HT1080 (cell line): Measurements from ENCODE around the gene GAS2. TPM values are rescaled to one million over a fixed set of nuclear protein-coding genes. Genes with fewer than 3 reads are reported as not detected.

Experiments used
- DNase-seq: peaks from one replicate; pipeline ENCODE4 v3.0.0-alpha.2; 2015; ENCODE audit warnings: low read depth
- total RNA-seq: library from RNA; depleted of rRNA; stranded (reverse); fragments of >200 nt; shearing (Covaris generic); gene quantifications from 2 replicates; pipeline ENCODE4 v1.2.3, GENCODE V29; 2014

Gene GAS2
- total RNA-seq, 1 experiment from 2014 or later, result 0.82 TPM

DNA sequence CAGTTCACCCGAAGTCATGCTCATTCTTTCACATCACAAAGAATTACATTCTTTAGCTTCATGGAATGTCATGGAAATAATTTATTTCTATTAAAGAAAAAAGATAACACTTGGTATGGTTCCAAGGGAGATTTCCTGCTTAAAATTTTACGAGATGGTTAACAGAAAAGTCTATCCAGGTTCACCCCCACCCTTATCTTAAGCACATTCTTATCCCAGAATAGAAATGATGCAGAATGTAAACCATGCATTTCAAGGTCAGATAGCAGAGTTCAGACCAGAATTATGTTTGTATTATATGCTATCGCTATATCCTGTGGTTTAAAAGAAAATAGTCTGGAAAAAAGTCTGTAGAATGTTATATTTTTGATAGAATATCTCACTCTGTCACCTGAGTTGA, 58.7 kb downstream of the GAS2 start:
- DNase-seq, result no peak

DNA sequence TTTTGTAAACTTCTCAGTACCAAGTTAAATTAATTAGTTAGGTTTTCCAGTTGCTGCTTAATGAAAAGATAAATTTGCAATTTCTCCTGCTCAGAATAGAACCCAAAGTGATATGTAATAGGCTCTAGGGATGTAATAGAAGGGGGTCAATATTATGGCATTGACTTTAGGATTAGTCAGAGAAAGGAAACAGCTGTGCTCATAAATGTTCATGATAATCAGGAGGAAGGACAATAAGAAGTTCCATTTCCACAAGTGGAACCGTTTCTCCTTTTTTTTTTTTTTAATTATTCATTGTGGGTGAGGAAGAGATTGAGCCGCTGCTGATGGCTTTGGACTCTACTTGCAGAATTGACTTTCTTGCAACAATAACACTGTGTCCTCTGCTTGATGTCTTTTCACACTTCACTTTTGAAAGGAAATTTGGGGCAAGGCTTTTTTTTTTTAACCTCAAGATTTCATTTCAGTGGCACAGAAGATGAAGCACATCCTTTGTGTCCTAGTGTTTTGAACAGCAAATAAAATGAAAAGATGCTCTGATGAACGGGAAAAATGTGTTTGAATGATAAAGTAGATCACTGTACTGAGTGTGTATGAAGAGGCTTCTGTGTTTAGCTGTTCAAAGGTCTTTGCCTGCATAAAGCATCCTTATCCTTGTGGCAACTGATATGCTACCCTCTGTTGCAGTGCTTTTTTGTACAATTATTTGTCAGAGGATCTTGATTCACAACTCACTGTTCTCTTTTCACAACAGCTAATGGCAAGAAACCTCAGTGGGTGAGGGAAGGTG, 62.4 kb downstream of the GAS2 start:
- DNase-seq, result peak; percentile 16

DNA sequence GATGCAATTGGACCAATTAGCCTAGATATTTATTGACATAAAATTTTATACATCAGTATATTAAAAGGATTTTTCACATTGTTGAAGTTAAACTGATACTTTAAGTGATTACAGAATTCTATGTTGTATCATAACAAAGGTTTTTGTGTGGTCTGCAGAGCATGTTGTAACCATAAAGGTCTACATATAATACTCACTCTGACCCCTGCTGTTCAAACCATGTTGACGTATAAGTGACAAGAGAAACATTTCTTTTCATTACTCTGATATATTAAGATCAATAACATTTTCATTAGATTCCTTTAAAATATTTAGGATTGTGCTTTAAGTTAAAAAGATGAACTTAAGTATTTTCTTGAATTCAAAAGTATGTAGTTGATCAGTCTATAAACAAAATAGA, 63.9 kb downstream of the GAS2 start:
- no peak for DNase-seq

DNA sequence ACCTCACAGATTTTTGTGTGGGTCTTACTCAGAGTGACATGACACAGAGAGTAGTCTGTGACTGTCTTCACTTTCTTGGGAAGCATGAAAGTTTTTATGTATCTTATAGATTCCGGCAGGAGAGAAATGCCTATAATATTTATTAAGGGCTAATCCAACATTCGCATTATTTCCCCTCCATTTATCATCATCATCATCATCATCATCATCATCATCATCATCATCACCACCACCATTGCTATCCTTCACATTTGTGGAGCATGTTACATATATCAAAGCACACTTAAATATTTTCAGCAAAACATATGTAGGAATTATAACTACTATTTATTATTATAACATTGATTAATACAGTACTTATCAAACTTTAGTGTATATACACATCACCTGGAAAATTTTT, 66.2 kb downstream of the GAS2 start:
- no peak for DNase-seq

DNA sequence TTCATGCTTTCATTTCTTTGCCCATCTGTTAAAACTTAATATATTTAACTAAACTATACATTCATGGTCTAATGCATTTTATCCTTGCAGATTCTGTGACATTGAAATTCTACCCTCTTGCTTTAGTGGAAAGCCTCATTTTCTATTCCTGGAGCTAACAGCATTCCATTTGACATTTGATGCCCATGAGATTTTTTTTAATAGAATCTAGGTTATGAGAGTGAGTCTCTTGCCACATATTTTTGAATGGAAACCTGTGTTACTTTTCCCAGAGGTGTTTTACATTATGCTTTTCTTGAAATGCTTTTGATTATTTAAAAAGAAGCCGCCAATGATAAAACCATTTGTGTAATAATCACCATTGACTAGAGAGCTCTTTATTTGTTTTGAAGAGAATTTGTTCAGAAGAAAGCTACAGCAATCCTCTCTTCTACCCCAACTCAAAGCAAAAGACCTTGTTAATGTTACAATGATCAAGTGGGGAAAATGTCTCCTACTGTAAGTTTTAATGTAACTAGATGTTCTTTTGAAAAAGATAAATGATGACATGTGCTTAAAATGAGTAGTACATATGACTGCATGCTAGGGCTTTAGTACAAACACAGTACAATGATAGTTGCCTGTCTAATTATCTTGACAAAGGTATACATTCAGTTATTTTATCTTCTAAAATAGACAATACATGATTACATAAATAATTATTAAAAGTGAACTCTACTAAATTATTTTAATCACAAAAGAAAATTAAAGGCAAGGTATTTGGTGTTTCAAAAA, 67.3 kb downstream of the GAS2 start:
- no peak for DNase-seq

DNA sequence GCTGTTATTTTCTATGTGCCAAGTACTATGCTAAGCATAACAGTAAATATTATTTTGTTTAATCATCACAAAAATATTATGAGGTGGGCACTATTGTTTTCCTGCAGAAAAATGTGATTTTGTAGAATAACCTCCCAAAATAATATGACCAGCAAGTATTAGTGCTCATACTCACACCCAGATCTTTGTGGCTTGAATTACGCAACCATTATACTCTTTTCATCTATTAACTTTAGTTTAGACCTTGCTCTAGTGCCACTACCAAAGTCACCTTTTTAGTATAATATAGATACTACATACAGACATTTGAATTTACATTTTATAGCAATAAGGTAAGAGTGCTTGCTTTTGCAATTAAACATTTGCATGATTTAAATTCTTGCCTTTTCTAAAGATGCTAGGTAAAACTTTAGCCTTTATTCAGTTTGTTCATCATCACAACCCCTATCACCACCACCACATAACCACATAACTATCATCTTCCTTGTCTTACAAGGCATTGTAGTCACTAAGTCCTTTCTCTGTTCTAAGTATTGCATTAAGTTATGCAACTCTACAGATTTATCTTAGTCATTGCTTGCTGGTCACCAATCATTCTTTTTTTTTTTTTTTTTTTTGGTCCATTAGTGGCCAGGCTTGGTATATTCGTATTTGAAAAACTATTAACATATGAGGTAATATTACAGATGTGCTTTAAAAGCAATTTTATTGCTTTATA, 68.4 kb downstream of the GAS2 start:
- DNase-seq, result peak; percentile 45

DNA sequence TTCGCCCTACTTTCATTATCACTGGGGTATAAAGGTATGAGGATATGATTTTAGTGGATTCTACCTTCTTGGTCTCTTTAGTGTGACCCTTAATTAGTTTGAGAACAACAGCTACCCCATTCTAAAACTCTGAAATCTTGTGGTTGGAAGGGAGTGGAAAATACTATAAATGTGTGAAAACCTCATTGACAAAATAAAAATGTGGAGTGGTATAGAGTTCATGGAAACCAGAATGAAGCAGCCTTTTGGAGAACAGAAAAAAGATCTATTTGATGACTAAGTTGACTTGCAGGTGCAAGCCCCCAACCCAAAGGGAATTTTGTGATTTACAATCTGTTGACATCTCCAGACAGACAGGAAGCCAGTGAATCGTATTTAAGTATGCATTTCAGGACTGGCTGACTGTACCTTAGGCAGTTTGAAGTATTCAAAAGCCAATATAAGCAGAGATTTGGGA, 75.8 kb downstream of the GAS2 start:
- DNase-seq, result no peak

DNA sequence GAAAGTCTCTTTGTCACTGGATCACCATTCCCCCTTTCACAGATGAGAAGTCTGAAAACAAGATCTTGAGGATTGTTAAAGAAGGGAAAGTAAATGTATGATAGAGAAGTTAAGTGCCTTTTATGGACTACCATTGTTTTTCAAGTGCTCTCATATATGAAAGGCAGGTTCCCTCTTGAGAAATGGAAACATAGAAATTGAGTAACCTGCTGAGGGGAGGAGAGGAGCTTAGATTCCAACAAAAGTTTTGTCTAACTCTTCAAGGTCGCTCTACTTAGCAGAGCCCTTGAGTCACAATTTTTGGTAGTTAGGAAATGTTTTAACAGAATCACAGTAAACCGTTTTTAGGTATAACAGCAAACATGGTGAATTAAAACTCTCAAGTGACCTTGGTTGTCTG, 83.1 kb downstream of the GAS2 start:
- DNase-seq, result no peak

DNA sequence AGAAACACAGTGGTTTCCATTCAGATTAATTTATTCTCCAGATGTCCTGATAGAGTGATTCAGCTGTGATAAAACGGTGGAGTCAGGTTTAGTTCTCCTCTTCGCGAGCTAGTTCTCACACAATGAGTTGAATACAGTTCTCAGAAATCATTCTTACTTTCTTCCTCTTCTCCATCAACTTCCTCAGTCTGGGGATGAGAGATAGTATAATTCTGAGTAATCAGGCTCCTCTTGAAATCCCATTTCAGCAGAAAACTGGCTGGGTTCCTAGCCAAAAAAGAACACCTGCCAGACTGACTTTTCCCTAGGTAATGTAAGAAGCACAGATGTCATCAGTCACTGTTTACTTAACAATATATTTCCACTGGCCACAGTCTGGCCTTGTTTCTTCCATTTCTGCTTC, 86.5 kb downstream of the GAS2 start:
- no peak for DNase-seq

DNA sequence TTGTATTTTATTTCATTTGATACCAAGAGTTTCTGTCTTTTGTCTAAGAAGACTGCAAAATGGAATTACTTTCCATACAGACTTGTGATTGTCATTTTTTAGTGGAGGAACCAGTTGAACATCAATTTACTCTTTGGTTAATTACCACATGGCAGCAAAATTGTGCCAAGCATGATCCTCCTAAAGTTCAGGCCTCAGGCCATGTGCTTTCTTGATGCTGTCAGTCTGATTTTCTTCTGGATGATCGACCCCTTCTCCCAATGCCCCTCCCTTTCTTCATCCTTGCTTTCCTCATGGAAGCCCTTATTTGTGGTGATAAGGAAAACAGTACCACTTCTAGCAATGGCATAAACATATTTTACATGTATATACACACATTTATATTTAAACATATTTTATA, 87.0 kb downstream of the GAS2 start:
- DNase-seq, result no peak

DNA sequence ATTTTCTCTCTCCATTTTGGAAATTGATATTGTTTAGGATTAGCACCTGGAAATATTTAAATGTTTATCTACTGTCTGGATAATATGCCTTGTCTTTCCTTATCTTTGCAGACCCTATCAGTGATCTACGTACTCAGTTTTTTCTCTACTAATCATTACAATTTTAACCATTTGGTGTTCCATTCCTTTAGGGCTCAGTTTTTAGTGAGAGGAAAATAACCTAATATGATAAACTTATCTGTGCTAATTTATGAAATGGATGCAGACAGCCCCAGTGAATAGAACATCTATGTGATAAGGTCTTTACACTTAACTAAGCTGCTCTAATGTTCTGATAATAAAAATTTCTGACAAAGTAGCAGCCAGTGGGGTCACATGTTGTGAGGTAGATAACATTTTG, 94.7 kb downstream of the GAS2 start:
- no peak for DNase-seq

DNA sequence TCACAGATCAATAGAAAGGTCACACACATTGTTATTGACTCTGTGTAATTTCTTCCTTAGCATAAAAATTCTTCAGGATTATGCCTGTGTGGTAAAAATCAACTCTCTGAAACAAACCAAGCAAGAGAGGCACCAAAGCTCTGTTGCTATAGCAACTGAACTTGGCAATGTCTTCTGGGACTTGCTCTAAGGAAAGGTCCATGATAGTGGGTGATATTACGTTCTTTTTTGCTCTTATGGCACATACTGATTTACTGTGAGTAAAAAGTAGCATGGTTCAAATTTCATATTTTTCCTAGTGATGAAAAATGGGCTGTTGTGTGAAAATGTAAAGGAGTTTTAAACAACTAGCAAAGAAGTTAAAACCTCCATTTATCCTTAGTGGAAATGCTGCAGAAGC, 96.8 kb downstream of the GAS2 start:
- no peak for DNase-seq

DNA sequence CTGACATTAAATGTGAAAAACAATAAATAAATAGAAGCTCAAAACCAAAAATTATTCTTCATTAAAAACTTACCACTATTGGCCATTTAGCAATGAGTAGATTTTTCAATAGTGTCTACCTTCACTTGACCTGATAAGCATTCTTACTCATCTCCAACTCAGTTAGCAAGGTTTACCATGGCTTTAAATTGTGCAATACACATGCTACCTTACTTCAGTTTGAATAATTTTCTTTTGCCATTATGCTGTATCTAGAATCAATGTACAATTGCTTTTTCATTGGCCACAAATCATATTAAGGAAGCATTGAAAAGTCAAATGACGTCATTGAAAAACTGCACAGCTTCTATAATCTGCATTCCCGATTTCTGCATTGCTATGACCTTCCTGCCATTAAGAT, 98.3 kb downstream of the GAS2 start:
- no peak for DNase-seq

DNA sequence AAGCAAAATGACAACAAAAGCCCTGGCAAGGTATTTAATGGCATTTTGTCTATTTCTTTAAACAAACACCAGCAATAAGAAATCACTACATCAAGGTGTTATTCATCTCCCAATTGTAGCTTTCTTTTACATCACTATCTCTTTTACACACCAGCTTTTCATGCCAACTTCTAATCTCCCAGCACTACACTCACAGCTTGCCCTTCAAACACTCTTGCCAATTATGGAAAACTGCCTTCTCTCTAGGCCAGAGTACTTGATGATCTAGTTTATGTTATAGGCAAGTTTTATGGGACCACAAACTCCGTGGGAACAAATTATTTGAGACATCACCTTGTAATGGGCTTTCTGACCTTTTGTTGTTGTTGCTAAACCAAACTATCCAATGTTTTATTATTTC, 101.9 kb downstream of the GAS2 start:
- no peak for DNase-seq

DNA sequence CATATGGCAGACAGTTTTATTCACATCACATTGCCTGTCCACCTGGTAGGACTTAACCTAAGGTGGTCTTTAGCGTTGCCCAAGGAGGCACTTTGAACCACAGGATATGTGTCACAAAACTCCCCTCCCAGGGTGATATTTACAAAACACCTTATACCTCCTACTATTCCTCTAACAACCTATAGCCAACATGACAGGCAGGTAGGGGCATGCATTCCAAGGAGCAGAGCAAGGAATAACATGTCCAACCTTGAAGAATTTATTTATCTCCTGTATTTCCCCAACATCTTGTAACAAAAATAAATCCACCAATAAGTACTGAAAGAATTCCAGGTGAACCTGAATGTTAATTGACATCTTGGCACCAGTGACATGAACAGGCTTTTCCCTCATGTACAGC, 102.7 kb downstream of the GAS2 start:
- DNase-seq, result no peak

DNA sequence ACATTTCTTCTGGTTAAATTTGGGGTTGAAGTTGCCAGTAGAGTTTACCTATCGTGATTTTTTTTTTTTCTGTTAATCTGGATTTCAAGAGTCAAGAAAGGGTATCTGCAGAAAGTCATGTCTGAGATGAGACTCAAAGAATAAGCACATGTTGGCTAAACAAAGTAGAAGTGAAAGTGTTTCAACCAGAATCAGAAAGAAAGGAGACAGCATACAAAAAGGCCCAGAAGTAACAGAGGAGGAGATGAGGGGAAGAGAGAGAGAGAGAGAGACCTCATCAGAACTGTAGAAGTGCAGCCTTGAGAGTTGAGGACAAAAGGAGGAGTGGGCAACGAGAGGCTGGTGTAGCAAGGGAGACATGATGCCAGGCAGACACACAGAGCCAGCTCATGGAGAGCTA, 108.3 kb downstream of the GAS2 start:
- no peak for DNase-seq

DNA sequence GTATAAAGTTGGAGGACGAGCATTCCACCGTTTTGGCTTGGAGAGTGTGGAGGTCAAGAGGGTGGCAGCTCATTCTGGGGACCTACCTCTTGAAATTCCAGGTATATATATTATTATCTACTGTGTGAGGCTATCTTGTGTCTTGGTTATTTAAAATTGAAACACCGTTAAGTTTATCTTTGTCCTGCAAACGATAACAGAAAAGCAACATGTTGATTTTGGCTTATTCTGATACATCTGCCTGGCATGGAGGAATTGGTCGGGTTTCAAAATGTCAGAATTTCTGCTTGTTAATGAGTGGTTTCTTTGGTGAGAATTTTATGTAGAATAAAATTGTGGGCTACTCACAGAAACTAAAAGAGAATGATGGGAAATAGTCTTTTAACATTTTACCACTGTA, 108.8 kb downstream of the GAS2 start:
- DNase-seq, result no peak

DNA sequence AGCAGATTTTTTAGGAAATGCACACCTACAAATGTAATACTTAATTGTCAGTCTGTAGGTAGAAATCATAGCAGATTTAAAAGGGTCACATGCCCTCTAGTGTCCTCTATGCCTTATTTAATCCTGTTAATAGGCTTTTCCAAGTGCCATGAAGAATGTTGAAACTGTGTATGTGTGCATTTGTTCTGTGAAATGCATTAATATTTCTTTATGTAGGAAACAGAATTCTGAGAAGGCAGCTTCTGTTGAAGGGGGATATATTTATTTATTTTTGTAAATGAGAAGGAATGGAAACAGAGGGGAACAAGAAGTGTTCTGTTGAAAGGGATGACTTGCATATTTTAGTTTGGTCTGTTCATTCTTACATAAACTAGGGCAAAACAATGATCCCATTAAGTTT, 112.2 kb downstream of the GAS2 start:
- no peak for DNase-seq

DNA sequence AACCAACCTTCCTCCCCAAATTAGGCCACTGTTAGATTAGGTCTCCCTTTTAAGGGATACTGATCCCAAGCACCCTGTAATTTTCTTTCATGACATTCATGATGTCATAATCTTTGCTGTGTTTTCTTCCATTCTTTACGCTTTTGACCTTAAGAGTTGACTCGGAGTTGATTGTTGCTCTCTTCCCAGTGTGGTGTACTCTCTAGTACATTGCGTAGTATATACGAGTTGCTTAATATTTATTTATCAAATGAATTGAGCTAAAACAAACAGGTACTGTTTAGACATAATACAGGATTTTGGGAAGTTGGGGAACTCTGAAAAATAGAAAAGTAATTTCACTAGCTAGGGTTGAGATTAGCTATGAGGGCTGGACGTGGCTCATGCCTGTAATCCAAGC, 113.4 kb downstream of the GAS2 start:
- no peak for DNase-seq

DNA sequence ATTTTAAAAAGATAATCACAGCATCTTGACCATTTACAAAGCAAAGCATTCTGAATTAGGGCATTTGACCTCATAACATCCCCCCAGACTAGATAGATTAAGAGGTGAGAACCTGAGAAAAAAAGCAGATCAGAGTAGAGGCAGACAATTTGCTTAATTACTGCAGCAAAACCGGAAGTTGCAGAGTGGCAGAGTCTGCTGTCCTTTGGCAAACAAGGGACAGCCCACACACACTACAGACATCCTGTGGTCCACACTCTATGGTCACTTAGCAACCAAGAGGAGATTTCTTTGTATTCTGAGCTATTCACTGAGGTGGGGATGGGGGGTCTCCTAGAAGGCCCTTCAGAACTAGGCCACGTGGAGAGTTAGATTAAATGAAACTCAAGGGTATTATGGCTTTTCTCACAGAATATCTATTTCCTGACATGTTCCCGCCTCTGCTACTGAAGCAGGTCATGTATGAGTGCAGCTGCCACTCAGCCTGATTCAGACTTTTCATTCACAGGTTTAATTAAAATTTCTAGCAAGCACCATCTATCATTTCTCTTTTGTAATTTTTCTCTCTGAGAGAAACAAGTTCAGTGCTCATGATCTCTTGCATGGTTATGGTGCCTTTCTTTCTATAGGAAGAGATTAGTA, 114.7 kb downstream of the GAS2 start:
- DNase-seq, result no peak

DNA sequence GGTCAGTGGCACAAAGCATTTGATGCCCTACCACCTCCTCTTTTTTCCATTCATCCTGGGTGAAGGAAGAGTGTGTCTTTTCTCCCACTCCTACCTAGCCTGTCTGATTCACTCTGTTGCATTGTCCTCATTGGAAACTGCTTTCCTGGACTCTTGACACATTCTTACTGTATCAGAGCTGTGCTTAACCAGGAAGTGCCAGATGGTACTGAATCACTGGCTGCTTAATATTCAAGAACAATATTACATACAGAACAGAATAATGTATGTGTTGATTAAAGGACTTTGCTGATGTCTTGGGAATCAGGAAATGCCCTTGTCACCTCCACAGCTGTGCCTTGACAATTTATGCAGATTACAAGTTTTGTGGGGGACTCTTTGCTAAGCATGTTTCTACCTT, 118.8 kb downstream of the GAS2 start:
- DNase-seq, result peak; percentile 72

DNA sequence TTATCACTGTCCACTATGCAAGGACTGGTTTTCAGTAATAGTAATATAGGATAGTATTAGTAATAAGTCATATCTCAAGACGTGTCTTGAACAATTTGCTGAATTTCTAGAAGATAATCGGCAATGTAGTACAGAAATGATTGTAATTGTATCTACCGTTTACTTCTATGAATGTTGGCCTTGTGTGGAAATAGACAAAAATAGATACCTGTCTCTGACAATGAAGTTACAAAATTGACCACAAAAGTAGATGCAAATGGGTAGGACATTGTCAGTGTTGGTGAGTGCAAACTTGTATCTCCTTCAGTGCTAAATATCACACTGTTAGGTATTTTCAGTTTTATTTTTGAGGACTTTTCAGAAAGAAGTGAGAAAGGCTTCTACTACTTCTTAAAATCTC, 120.1 kb downstream of the GAS2 start:
- DNase-seq, result no peak
